Cardiac fibroblast (primary cell): ENCODE data around the gene TPSG1.

Source experiments
- DNase-seq, 2 donors: peaks; one replicate each; pipeline versions ENCODE4 v3.0.0 to v3.0.0-alpha.2; 2010; ENCODE audit warnings: low read depth in 2 of 2
- H3K4me3 ChIP-seq, 2 donors: replicated peaks in 1 of 2; 1 replicate in 1 of 2; 2 replicates in 1 of 2; pipeline ENCODE4 v1.5.1; 2011; ENCODE audit warnings: low read depth in 2 of 2, low read length in 2 of 2, mild to moderate bottlenecking in 2 of 2, moderate library complexity in 1 of 2
- TF ChIP-seq, protein P1 (sequence below): IDR thresholded peaks from one replicate; pipeline ENCODE4 v1.5.1; 2011; ENCODE audit warnings: low read depth, mild to moderate bottlenecking, low read length, inconsistent platforms

The TPSG1 gene

DNA sequence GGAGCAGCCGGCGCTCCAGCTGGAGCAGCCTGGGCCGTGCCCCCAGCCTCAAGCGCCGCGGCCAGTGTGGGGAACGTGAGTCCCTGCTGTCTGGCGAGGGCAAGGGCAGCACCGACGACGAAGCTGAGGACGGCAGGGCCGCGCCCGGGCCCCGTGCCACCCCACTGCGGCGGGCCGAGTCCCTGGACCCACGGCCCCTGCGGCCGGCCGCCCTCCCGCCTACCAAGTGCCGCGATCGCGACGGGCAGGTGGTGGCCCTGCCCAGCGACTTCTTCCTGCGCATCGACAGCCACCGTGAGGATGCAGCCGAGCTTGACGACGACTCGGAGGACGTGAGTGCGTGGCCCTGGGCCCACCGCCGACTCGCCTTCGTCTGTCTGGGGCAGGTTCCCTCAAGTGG lies 16.0 kb downstream of the TPSG1 start:
- TF ChIP-seq, protein P1, sequence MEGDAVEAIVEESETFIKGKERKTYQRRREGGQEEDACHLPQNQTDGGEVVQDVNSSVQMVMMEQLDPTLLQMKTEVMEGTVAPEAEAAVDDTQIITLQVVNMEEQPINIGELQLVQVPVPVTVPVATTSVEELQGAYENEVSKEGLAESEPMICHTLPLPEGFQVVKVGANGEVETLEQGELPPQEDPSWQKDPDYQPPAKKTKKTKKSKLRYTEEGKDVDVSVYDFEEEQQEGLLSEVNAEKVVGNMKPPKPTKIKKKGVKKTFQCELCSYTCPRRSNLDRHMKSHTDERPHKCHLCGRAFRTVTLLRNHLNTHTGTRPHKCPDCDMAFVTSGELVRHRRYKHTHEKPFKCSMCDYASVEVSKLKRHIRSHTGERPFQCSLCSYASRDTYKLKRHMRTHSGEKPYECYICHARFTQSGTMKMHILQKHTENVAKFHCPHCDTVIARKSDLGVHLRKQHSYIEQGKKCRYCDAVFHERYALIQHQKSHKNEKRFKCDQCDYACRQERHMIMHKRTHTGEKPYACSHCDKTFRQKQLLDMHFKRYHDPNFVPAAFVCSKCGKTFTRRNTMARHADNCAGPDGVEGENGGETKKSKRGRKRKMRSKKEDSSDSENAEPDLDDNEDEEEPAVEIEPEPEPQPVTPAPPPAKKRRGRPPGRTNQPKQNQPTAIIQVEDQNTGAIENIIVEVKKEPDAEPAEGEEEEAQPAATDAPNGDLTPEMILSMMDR = no peak
- no peak overlapping the region for H3K4me3 ChIP-seq
- no peak for DNase-seq

DNA sequence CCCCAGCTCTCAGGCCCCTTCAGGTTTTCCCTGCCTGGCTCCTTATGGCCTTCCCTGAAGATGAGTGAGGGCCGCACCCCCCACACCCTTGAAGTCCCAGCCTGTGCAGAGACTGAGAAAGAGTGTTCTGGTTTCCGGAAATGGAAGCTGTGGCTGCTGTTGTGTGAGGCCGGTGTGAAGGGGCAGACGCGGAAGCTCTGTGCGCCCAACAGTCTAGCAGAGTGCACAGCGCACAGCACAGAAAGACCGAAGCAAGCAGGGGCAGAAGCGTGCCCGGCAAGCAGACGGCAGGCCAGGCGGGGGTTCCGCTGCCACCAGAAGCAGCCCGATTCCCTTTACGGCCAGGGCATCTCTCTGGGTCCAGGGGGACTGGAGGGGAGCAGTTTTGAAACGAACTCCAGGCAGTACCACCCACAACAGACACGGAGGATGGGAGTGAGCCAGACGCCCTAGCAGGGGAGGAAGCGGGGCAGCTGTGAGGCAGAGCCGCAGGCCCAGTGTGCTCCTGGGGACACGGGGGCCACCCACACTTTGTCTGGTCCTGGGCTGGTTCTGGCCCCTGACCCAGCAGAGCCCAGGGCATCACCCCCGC lies 16.7 kb downstream of the TPSG1 start:
- TF ChIP-seq, protein P1 = no peak
- DNase-seq = no peak
- no peak overlapping the region for H3K4me3 ChIP-seq

DNA sequence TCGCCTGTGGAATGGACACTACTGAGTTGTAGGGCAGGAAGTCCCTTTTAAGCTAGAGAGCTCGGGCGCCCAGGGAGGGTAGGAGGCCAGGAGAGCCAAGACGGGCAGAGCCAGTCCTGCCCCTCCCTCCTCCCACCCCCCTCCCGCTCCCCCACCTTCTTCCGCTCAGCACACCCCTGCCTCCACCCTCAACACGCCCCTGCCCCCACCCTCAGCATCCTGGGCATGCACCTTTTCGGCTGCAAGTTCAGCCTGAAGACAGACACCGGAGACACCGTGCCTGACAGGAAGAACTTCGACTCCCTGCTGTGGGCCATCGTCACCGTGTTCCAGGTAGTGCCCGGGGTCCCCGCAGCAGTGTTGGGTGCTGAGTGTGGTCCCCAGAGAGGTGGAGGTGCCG lies 18.3 kb downstream of the TPSG1 start:
- no peak overlapping the region for H3K4me3 ChIP-seq
- DNase-seq = no peak
- TF ChIP-seq, protein P1 = no peak

DNA sequence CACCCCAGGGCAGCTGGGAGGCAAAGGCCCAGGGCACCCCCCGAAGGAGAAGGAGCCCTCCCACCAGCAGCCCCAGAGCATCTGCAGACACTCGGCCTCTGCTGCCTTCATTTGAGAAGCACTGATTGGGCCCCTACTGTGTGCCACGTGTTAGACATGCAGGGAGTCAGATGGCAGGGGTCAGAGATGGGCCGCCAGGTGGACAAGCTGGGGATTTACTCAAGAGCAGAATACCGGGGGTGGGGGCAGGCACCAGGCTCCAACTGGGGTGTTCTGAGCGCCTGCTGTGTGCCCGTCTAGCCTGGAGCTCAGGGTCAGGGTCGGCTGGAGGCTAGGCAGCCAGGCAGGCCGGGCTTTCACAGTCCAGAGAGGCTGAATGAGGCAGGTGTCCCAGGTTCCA lies 18.7 kb downstream of the TPSG1 start:
- H3K4me3 ChIP-seq = no peak overlapping the region
- TF ChIP-seq, protein P1 = no peak
- no peak for DNase-seq

DNA sequence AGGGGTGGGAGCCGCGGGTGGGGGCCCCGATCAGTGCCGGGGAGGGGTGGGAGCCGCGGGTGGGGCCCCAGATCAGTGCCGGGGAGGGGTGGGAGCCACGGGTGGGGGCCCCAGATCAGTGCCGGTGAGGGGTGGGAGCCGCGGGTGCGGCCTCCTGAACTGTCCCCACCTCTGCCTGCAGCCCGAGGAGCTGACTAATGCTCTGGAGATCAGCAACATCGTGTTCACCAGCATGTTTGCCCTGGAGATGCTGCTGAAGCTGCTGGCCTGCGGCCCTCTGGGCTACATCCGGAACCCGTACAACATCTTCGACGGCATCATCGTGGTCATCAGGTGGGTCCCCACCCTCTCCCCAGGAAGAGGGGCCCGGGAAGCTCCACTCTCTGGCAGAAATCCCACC lies 20.1 kb downstream of the TPSG1 start:
- DNase-seq = no peak
- TF ChIP-seq, protein P1 = no peak
- H3K4me3 ChIP-seq = no peak overlapping the region

DNA sequence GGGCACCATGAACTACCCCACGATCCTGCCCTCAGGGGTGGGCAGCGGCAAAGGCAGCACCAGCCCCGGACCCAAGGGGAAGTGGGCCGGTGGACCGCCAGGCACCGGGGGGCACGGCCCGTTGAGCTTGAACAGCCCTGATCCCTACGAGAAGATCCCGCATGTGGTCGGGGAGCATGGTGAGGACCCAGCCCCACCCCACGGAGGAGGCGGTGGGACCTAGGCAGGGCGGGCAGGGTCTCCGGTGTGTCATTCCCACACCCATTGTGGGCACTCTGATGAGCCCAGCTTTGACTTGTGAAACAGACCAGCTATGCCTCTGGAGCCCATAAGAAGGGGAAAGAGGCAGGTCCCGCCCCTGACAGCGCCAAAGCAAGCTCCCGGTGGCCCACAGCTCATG lies 22.8 kb downstream of the TPSG1 start:
- TF ChIP-seq, protein P1 = no peak
- no peak for DNase-seq
- no peak overlapping the region for H3K4me3 ChIP-seq

DNA sequence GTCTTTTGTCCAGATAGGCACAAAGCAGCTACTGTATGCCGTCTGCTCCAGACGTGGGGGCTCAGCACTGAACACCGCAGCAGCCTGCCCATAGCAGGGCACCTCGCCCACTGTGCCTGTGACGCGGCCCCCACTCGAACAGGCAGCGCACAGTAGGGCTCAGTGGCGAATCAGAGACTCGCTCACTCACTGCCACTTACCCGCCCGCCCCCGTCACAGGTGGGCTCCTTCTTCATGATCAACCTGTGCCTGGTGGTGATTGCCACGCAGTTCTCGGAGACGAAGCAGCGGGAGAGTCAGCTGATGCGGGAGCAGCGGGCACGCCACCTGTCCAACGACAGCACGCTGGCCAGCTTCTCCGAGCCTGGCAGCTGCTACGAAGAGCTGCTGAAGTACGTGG lies 23.6 kb downstream of the TPSG1 start:
- TF ChIP-seq, protein P1 = no peak
- no peak overlapping the region for H3K4me3 ChIP-seq
- DNase-seq = no peak
